Measurements from ENCODE around the gene RALGAPA1. TPM values are rescaled to one million over a fixed set of nuclear protein-coding genes. Genes with fewer than 3 reads are reported as not detected.

Gene RALGAPA1
- total RNA-seq, 2 donors from 2014 or later, result 65.8 to 73.2 TPM

DNA sequence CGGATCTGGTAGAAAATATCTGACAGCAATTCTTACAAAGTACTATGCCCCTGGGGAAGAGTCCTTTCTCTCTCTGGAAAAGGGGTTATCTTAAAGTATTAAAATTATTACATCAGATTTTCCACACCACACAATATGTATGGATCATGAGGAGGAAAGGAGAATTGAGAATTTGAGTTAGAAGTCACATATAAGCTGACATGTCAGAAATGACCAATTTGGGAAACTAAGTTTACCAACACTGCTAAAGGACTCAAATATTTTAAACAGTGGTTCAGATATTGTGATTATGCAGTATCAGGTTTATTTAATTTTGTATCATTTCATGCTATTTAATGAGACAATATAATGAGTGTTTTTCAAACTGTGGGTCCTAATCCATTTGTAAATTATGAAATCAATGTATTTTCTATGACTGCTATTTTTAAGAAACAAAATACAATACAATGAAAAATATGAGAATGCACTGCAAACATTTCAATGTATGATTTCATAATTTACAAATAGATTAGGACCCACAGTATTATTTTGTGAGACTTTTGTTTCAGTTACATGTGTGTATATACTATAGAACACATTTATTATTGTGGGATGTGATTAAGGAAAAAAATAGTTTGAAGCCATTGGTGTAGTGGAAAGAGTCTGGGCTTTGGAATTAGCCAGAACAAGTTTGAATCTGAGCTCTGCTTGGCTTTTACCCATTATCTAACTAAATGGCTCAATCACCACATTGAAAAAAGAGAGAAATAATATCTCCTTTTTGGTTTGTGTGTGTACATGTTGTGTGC, 276.9 kb downstream of the RALGAPA1 start:
- intact Hi-C loops (cut with DNase I), result no loop called here
- DNase-seq (ENCODE audit: low spot score), result no peak

DNA sequence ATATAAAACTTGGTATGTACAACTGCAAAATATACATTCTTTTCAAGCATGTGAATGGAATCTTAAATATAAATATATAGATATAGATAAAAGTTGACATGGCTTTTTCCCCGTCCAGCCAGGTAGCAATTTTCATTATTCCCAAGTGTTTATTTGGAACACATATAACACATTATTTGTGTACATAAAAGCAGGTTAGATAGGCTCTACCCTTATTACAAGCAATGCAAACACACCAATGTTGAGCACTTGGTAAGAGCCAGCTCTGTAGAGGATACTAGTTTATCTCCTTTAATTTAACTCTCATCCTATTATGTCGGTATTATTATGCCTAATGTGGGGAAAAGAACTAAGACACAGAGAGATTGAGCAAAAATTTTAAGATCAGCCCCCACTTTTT, 282.1 kb downstream of the RALGAPA1 start:
- intact Hi-C loops (cut with DNase I), result no loop called here
- no peak for DNase-seq (ENCODE audit: low spot score)

DNA sequence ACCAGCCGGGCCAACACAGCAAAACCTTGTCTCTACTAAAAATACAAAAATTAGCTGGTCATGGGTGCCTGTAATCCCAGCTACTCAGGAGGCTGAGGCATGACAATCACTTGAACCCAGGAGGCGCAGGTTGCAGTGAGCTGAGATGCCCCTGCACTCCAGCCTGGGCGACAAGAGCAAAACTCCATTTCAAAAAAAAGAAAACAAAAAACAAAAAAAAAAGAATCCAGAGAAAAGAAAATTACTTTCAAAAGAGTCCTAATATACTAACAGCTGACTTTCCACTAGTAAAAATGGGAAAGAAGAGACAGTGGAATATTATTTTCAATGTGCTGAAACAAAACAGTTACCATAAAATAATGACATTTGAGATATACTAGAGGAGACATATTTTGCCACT, 283.4 kb downstream of the RALGAPA1 start:
- DNase-seq (ENCODE audit: low spot score), result no peak
- intact Hi-C loops (cut with DNase I), result no loop called here

DNA sequence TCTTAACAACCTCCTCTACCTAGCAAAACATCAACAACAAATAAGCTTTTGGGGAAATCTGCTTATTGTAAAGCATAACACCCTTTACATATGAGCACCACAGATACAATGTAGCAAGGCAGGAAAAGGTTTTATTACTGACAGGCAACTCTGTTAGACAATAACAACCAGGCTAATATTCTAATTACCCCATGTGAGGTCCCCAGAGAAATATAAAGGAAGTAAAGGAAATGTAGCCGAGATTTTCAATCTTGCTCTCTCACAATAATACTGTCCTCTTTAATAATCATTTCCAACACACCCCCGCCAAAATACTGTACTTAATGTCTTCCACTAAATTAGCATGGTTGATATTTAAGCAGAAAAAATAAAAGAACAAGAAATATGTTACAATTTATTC, 289.1 kb downstream of the RALGAPA1 start:
- intact Hi-C loops (cut with DNase I), result no loop called here
- DNase-seq (ENCODE audit: low spot score), result no peak

DNA sequence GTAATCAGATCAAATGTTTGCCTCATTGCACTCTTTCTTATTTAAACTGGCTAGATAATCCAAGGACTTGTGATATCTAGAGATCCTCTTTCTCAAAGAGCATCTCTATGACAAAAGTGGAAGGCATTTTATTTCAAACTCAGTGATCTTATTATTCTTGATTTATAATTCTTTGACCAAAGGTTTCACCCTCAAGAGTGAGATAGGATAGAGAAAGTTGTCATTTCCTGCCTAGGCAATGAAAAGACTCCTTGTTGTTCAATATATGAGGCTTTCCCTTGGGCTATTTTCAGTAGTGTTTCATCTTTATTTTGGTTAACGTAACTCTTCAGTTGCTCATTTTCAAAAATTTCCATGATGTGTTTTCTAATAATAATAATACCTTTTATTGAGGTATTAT, 293.2 kb downstream of the RALGAPA1 start:
- no peak for DNase-seq (ENCODE audit: low spot score)
- intact Hi-C loops (cut with DNase I), result no loop called here

DNA sequence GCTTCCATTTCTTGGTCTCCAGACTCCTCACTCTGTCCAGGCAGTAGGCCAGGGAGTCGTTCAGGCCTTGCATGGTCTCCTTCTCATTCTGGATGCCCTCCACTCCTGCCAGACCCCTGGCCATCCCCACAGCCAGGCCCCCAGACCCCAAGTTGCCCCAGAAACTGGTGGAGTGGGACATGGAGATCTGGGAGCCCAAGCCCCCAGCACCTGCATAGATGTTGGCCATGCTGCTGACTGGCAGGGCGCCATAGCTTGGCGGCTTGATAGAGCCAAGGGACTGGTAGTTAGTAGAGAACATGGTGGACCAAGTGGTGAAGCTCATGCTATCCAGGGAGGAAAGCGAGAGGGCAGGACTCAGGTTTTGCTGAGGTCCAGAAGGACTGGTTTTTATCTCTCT, 296.3 kb downstream of the RALGAPA1 start:
- intact Hi-C loops (cut with DNase I), result no loop called here
- DNase-seq (ENCODE audit: low spot score), result peak; percentile 62

DNA sequence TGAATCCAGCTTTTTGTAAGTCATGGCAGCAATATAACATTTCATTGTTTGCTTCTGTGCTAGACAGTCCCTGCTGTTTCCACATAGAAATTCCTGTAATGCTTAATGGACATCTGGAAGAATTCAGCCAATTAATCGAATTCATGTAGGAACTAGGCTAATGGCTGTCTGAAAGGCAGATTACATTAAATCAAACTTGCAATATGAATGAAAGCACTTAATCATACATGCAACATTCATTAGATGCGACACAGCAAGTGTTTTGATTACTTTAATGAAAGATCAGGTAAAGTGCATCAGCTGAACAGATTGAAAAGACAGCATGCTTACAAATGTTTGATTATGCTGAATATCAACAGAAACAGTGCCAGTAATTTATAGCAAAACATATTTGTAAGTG, 299.2 kb downstream of the RALGAPA1 start:
- no peak for DNase-seq (ENCODE audit: low spot score)
- intact Hi-C loops (cut with DNase I), result no loop called here

DNA sequence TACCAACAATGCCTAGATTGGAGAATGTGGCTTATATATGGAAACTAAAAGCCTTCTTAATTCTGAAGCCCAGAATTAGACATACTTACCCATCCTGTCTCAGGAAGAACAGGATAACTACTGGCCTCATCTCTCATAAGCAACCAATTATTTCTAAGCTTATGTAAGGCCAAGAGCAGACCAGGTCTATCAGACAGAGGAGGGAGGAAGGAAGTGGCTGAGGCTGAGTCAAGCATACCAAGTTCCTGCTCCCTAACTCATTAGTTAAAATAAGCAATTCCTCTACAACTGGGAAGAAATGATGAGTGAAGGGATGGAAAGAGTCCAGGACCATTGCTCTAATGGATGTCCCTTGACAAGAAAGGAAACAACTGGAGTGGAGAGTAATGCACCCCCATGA, 302.2 kb downstream of the RALGAPA1 start:
- intact Hi-C loops (cut with DNase I), result no loop called here
- no peak for DNase-seq (ENCODE audit: low spot score)

DNA sequence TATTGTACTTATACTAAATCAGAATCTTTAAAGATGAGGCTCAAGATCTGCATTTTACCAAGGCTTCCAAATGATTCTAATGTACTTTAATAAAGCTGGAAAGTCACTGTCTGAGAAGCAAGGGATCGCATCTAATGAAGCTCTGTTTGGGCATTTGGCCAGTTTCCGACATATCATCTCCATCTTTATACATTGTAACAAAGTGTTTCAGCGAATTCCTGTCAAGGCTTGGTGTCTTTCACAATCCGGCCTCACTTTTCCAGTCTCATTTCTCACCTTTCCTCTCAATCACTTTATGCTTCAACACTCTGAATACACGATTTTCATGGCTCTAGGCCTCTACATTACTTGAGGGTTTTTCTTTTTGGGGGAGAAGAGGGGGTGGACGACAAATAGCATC, 302.6 kb downstream of the RALGAPA1 start:
- intact Hi-C loops (cut with DNase I), result no loop called here
- no peak for DNase-seq (ENCODE audit: low spot score)

DNA sequence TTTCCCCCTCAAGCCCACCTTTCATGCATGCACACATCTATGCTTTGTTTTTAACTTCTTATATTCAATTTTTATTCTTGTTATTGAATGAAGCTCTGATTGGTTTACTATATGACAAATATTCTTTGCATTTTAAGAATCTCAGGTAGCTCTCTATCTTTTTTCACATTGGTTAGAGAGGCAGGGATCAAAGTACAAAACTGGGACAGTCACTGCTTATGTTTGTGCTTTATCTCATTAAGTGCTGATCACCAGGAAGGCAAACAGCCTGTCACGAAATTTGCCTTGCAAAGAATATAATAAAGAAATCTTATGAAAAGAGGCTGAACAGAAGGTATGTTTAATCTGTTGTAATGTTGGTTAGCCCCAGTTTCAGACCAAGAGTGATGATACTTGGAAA, 304.8 kb downstream of the RALGAPA1 start:
- no peak for DNase-seq (ENCODE audit: low spot score)
- intact Hi-C loops (cut with DNase I), result no loop called here

DNA sequence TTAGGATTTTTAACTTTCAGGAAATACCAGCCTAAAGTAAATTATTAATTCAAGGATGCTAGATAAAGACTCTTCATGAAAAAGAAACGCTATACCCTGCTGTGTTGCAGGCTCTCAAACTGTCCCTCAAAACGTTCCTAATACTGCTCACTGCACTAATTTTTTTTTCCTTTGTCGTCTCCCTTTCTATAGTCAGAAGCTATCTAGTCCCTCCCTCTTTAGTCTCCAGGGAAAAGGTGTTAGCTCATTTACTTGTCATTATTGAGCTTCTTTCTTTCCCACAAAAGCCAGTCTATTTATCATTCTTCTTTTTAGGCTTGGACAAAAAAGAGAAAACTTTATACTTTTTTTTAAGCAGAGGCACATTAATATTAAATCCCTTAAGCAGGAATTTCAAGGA, 305.4 kb downstream of the RALGAPA1 start:
- DNase-seq (ENCODE audit: low spot score), result no peak
- intact Hi-C loops (cut with DNase I), result no loop called here

DNA sequence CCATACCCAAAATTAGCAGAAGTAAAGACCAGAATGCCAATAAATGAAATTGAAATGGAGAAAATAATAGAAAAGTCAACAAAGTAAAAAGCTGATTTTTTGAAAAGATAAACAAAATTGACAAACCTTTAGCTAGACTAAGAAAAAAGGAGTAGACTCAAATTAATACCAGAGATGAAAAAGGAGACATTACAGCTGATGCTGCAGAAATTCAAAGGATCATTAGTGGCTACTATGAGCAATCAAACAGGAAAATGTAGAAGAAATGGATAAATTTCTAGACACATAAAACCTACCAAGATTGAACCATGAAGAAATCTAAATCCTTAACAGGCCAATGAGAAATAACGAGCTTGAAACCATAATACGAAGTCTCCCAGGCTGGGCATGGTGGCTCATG, 309.9 kb downstream of the RALGAPA1 start:
- DNase-seq (ENCODE audit: low spot score), result no peak
- intact Hi-C loops (cut with DNase I), result no loop called here

DNA sequence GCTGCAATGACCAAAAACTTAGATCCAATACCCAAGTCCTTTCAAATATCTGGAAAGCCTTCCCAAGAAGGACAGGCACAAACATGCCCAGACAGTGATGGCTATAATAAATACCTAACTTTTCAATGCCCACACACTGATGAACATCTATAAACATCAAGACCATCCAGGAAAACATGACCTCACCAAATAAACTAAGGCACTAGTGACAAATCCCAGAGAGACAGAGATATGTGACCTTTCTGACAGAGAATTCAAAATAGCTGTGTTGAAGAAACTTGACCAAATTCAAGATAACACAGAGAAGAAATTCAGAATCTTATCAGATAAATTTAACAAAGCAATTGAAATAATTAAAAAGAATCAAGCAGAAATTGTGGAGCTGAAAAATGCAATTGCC, 313.8 kb downstream of the RALGAPA1 start:
- intact Hi-C loops (cut with DNase I), result no loop called here
- no peak for DNase-seq (ENCODE audit: low spot score)

DNA sequence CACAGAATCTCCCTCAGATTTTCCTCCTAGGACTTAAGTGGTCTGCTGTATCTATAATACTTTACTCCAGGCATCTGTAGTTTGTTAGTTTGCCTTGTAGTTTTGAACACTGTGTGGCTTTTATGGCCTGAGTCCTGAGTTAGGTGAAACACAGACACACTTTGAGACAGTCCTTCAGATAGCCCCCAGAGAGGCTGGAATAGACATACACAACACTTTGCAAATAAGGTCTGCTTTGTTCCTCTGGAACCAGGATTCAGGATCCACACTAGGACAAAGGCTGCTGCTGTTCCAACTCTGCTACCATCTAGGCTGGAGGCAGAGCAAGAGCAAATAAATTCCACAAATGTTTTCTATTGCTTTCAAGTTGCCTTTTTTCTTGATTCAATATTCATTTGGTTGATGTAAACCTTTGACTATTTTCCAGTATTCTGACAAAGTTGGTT, 316.5 kb downstream of the RALGAPA1 start:
- intact Hi-C loops (cut with DNase I), result no loop called here
- no peak for DNase-seq (ENCODE audit: low spot score)

Other genes starting within 250 kb of the RALGAPA1 start
- 10 to 100 TPM; 12.4 to 17.5 TPM for gene BRMS1L, start 17.0 kb upstream of the RALGAPA1 start, total RNA-seq